ENCODE results near the gene ATP10D. TPM values are rescaled to one million over a fixed set of nuclear protein-coding genes. Genes with fewer than 3 reads are reported as not detected.
"Not testable (repeated sequence)": the region's sequence is repeated elsewhere in the genome, so short reads cannot be mapped to it uniquely, and the experiment has no call there.

ATP10D gene
- polyA plus RNA-seq, 12 donors, result 8.9 to 20.3 (median 15.9) TPM; not detected in 1

DNA sequence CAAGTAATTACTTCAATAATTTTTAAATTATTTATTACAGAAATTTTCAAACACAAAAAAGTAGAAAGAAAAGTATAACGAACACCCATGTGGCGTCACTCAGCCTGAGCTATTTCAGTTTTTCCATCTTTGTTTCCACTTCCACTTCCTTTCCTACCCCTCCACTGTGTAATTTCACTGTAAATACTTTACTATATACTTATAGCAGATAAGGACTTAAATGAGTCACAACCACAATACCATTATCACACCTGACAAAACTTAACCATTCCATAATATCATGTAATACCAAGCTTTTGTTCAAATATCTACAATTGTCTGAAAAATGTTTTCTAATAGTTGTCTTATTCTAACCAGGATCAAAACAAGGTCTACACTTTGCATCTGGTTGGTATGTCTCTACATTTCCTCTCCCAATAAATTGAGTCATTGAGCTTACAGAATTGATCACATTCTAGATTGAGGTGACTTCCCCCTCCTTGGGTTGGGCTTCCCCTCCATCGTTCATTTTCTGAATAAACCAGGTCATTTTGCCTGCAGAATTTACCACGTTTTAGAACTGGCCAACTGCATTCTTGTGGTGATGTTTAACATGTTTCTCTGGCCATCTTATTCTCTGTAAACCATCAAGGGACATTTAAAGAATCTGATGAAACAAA lies 48.7 kb downstream of the ATP10D start:
- DNase-seq, result no peak

DNA sequence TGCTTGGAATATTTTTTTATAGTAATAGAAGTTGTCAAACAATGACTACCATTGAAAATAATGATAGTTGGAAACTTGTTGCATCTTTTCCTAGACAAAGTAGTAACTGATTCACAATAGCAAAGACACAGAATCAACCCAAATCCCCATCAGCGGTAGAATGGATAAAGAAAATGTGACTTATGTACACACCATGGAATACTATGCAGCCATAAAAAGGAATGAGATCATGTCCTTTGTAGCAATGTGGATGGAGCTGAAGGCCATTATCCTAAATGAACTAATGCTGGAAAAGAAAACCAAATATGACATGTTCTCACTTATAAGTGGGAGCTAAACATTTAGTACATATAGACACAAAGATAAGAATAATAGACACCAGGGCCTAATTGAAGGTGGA lies 49.7 kb downstream of the ATP10D start:
- DNase-seq, result no peak

DNA sequence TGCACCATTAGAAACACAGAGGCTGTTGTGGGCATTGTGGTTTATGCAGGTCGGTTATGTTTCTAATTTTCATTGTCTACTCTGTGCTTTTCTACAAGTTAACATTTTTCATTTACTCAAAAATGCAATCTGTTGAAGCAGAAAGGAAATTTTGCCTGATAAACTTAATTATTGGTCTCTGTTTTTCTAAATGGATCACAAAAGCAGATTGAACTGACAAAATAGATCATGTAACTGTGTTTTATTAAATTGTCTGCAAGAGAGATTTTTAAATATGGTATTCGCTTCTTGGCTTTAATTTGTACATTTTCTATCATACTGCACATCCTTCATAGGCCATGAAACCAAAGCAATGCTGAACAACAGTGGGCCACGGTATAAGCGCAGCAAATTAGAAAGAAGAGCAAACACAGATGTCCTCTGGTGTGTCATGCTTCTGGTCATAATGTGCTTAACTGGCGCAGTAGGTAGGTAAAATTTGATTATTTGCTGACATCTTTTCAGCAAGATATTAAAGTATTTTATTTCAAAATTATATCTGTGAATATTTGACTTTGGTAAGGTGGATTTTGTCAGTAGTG lies 50.6 kb downstream of the ATP10D start:
- no peak for DNase-seq

DNA sequence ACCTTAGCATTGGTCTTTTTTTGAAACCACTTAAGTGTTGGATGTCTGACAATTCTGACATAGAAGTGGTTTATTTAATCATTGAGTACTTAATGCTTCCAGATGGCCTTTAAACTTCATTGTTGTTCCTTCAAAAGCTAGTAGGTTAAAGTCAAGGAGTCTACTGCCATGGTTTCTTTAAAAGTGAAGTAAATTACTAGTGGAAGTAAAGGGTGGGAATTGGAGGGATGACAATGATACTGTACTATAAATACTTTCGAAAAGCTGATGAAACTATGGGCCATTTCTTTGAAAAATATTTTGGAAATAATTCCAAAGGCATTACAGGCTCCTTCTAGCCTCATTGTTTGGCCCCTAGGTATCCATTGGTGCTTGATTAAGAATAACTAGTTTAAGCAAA lies 51.9 kb downstream of the ATP10D start:
- no peak for DNase-seq

DNA sequence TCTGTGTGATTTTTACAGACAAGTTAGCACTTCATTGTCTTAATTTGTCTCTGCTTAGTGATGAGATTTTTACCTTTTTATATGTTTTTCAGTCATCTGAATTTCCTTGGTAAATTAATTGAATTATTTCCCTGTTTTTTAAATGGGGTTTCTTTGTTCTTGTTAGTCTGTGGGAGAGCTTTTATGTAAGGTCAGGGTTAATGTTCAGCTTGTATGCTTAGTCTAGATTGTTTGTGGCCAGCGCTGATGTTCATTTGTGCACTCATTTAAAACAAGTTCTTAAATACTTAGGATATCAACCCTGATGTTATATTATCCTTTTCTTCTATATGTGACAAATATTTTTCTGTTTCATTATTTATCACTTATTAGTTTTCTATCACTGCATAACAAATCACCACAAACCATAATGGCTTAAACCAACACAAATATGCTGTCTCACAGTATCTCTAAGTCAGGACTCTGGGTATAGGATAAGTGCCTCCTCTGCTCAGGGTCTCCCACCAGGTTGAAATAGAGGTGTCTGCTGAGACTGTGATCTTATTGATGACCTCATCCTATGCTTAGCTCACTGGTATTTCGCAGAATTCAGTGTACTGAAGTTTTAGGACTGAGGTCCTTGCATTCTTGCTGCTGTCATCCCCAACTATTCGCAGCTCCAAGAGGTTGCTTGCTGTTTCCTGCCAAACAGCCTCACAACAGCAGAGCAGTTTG lies 53.2 kb downstream of the ATP10D start:
- DNase-seq, result no peak

DNA sequence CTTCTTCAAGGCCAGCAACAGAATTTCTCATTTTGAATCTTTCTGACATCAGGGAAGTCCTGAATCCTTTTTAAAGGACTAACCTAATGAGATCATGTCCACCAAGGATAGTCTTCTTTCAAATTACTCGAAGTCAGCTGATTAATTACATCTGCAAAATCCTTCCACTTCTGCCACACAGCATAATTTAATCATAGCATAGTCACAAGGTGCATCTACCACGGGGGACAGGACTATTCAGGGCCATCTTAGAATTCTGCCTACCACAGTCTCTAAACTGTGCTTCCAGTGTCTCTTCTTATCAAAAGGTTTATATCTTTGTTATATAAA lies 53.7 kb downstream of the ATP10D start:
- DNase-seq, result no peak

DNA sequence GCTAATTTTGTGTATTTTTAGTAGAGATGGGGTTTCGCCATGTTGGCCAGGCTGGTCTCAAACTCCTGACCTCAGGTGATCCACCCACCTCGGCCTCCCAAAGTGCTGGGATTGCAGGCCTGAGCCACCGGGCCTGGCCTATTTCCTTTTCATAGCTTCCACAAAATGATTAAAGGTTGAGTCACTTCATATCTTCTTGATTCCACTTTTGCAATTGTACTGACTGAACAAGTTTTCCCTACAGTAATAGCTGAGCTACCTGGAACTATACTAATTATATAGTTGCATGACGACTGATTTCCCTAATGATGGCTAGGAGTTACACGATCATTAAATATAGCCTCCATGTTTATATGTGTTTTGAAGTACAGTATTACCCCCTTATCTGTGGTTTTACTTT lies 57.6 kb downstream of the ATP10D start:
- not testable (repeated sequence) for DNase-seq

DNA sequence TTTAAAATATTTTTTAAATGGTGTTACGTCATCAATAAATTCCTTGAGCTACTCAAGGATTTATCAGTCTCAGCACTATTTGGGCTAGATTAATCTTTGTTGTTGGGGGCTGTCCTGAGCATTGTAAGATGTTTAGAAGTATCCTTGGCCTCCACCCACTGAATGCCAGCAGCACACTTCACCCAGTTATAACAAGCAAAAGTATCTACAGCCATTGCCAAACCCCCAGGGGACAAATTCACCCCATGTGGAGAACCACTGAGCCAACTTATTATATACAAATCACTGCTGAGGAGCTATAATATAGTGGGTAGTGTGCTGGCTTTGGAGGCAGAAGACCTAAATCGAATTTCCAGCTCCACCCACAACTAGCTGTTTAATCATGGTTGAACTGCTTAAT lies 58.3 kb downstream of the ATP10D start:
- DNase-seq, result no peak

DNA sequence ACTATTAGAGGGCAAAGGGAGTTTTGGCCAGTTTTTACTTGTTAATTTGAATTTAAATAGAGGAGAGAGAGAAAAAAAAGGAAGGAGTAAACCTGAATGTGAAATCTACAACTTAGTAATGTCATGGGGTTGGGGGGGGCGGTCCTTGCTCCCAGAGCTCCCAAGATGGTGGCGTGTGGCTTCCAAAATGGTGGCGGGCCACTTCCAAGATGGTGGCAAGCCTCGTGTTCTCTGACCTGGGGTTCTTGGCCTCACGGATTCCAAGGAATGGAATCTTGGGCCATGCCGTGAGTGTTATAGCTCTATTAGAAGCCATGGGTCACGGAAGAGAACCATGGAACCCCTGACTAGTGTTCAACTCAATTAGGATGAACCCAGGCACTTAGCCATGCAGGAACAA lies 65.3 kb downstream of the ATP10D start:
- not testable (repeated sequence) for DNase-seq

DNA sequence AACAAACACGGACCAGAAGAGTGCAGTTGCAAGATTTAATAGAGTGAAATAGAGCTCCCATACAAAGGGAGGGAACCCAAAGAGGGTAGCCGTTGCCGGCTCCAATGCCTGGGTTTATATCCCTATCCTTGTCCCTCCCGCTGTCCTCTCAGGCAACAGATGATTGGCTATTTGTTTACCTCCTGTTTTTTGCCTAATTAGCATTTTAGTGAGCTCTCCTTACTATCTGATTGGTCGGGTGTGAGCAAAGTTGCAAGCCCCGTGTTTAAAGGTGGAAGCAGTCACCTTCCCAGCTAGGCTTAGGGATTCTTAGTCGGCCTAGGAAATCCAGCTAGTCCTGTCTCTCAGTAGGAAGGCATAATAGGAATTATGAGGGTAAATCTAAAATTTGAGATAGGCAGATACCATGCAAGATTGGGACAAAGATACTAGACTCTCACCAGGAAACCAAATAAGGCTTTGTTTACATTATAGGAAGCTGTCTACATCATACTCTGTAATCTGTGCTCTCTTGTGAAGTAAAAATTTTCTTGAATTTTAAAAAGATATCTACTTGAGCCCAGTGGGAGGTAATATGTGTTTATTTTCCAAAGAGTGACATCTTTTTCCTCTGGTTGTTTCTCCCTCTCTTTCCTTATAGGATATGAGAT lies 65.9 kb downstream of the ATP10D start:
- DNase-seq, result no peak

DNA sequence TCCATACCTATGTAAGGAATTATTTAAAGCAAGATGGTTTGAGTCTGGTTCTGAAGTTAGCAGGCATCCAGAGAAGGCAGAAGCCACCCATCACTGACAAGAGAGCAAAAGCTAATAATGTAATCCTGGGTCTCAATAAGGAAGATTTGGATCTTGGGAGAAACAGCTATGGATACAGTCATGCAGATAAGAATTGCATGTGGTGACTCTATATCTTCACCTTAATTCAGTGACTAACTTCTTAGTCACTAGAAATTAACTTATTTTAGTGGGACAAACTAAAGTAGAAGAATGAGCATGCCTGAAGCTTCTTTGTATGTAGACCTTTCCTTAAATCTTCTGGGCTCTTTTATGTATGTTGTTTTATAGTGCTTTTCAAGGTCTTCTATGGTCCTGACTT lies 66.6 kb downstream of the ATP10D start:
- DNase-seq, result no peak

DNA sequence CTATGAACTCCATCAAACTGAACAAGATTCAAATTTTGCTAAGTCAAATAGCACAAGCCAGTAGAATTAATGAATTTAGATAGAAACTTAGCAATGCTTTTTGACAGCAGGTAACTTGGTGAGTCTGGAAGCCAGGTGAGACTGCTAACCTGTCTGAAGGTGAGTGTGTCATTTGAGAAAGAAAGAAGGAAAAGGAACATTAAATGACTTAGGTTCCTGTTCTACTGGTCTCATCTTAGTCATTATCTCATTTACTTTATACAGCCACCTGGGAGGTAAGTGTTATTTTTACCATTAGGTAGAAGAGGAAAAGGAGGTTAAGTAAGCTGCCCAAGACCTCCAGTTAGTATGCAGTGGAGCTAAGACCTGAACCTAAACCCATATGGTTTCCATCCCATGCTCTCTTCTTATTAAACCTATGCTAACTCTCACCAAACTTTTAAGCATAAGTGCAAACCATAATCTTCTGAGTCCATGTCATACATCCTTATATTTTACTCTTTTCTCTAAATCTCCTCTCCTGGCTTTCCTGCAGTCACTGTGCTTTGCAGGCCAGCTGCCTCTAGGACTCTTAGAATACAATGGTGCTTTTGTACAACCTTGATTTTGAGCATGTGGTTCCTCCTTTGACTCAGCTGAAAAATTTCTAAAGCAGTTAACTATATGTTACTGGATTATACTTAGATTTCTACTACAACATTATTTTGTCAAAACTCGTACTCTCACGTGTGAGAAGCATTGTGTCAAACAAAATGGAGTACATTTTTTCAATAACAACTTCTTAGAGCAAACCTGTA lies 68.5 kb downstream of the ATP10D start:
- DNase-seq, result no peak

DNA sequence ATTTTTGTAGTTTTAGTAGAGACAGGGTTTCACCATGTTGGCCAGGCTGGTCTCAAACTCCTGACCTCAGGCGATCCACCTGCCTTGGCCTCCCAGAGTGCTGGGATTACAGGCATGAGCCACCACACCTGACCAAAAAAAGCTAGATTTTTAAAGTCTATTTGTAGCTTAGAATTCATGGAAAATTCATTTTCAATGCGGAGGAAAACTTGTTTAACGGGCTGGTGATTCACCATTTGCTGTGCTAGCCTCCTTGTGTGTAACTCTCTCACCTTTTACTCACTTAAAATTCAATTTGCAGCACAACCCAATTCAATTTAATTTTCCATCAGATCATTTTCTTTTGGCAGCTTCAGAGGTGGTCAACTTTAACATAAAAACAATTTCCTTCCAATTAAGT lies 70.8 kb downstream of the ATP10D start:
- not testable (repeated sequence) for DNase-seq

DNA sequence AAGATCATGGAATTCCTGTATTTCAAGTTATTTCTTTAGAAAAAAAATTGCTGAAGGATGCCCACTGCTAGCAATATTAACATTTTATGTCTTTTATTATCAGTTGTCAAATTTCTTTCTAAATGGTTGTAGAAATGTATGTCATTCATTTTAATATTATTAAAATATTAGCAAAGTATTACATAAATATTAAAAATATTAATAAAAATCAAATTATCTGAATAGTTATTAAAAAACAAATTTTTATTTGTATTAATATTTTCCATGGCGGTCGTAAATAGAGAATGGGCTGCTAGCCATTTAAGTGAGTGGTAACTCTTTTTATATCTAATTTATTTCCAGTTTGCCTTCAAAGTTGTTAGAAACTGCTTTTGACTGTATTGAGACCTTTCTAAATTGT lies 72.2 kb downstream of the ATP10D start:
- no peak for DNase-seq

DNA sequence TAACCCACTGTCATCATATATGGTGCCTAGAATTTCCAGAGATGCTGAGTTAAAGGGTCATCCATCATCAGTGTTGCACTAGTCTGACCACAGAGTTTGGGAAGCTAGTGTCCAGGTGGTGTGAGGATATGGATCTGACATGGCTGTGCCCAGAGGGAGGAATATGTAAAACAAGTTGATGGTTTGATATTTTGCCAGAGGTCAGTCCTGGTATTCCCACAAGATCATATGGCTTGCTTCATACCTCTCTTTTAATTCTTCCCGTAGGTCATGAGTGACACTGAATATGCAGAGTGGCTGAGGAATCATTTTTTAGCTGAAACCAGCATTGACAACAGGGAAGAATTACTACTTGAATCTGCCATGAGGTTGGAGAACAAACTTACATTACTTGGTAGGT lies 75.6 kb downstream of the ATP10D start:
- DNase-seq, result no peak

DNA sequence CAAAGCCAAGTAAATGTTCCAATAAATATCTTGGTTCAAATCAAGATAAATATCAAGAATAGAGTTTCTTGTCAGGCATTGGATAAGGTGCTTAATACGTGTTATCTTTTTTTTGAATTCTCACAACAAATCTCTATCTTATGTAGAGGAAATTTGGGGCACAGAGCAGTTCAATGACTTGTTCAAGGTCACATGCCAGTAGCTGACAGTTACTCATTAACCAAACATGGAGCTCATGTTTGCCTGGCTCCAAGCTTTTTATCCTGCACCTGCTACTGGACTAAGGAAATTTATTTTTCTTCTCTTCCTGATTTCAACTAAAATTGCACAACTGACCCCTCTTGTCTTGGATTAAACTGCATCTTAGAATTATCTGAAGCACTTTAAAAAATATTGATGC lies 76.3 kb downstream of the ATP10D start:
- no peak for DNase-seq

DNA sequence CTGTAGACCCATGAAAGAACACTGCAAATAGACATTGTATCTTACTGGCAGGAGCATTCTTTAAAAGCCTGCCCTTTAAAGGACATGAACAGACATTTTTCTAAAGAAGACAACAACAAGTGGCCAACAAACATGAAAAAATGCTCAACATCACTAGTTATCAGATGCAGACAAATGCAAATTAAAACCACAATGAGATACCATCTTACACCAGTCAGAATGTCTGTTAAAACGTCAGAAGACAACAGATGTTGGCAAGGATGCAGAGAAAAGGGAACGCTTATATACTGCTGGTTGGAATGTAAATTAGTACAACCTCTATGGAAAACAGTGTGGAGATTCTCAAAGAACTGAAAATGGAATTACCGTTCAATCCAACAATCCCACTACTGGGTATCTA lies 77.2 kb downstream of the ATP10D start:
- DNase-seq, result no peak

DNA sequence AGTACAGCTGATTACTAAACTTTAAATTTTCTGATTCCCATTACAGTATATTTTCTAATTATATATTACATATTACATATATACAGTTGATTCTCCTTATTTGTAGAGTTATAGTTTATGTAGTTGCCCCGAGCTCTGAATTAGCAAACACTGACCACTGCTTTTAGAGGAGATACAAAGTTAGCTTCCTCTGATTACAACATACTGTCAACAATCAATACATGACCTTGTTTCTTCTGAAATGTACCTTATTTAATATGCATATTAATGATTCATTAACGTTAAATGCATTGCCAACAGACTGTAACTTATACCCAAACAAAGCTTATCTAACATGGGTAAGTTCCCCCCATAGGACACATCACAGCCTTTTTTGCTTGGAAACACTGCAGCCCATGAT lies 81.5 kb downstream of the ATP10D start:
- no peak for DNase-seq

DNA sequence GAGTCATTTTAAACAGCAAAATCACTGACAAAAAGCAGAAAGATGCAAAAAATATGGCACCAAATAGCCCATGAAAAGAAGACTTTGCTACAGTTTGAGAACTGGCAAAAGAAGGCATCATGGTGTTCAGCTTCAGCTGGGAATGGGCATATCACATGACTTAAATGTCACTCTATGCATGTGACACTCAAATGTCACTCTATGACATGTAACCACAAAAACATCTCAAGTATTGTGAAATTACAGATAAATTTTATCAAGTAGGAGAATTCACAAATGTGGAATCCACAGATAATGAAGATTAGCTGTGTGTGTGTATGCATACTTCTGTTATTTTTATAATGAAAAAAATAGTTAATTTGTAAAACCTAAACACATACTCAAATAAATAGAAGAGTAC lies 81.9 kb downstream of the ATP10D start:
- DNase-seq, result no peak

DNA sequence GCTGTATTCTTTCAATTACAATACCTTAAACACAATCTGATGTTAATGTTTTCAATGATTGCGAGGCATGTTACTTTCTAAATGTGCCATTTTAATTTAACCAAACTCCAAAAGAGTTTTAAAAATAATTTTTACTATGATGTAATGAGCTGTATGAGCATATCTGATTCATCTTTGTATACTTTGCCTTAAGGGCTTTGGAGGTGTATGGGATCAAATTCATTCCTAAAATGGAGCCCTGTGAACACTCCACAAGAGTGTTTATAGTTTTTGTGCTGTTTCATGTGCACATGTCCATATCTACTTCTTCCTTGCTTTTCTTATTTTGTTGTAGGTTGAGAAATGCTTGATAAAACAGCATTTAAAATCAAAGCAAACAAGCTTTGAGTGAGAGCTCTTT lies 82.4 kb downstream of the ATP10D start:
- no peak for DNase-seq

DNA sequence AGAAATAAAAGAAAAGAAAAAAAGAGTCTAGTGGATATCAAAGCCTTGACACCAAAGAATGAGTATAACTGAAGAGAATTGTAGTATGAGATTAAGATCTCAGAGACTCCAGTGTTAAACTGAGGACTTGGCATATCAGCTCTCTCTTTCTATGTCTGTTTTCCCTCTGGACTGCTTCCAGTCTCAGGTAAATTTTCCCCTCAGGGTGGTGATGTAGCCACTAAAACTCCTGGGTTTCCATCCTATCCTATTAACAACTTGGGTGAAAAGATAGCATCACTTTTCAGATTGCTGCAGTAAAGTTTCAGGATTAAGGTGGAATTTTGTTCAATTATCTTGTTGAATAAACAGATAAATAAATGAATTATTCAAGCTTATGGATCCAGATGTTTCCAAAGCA lies 85.7 kb downstream of the ATP10D start:
- DNase-seq, result no peak

DNA sequence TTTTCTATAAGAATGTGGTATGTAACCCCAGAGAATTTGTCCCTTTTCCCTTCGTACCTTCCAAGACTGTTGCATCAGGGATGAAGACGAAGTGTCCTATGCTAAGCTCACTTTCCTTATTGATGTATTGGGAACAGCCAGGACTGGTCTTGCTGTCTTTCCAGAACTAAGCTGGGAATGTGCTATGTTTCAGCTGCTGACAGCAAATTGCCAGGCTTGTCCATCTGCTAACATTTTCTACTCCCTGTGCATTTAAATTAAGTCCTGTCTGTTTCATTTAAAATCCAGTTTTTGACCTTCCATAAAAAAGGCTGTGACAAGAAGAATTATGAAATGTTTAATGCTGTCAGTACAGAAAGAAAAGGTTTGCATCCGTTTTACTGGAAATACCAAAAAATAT lies 87.9 kb downstream of the ATP10D start:
- DNase-seq, result no peak

Data from muscle of arm (tissue), 12 donors.